H1 (cell line): ENCODE data around the gene GATC.

Source experiments
- POLR2A ChIP-seq, 2 experiments: IDR thresholded peaks; 1 replicate in 1 of 2; 2 replicates in 1 of 2; pipeline ENCODE4 v1.6.1; 2011; ENCODE audit warnings: low read depth in 2 of 2, low read length in 2 of 2, mild to moderate bottlenecking in 2 of 2; ENCODE audit errors: control extremely low read depth in 1 of 2
- RAD21 ChIP-seq, 2 experiments: IDR thresholded peaks in 1 of 2; conservative IDR thresholded peaks in 1 of 2; 2 replicates each; pipeline ENCODE4 v1.6.1; 2011; ENCODE audit warnings: low read depth in 2 of 2, low read length in 2 of 2, improper control_type of control experiment in 1 of 2, inconsistent platforms in 1 of 2, mild to moderate bottlenecking in 1 of 2, moderate library complexity in 1 of 2
- TF ChIP-seq, protein P1 (sequence below), 3 experiments: IDR thresholded peaks; 1 replicate in 2 of 3; 2 replicates in 1 of 3; pipeline versions ENCODE4 v1.5.1 to v1.6.1; 2011; ENCODE audit warnings: low read length in 3 of 3, mild to moderate bottlenecking in 3 of 3, inconsistent platforms in 2 of 3, low read depth in 1 of 3, moderate library complexity in 1 of 3; ENCODE audit not compliant: insufficient read depth in 1 of 3; ENCODE audit errors: control extremely low read depth in 1 of 3
- TF ChIP-seq, protein P2 (sequence below): fragments of 300-600 bp; sonication (generic); IDR thresholded peaks from 2 replicates; pipeline ENCODE4 v1.7.1; 2012; ENCODE audit warnings: low read length, moderate library complexity, mild to moderate bottlenecking, inconsistent platforms; ENCODE audit not compliant: insufficient replicate concordance

DNA sequence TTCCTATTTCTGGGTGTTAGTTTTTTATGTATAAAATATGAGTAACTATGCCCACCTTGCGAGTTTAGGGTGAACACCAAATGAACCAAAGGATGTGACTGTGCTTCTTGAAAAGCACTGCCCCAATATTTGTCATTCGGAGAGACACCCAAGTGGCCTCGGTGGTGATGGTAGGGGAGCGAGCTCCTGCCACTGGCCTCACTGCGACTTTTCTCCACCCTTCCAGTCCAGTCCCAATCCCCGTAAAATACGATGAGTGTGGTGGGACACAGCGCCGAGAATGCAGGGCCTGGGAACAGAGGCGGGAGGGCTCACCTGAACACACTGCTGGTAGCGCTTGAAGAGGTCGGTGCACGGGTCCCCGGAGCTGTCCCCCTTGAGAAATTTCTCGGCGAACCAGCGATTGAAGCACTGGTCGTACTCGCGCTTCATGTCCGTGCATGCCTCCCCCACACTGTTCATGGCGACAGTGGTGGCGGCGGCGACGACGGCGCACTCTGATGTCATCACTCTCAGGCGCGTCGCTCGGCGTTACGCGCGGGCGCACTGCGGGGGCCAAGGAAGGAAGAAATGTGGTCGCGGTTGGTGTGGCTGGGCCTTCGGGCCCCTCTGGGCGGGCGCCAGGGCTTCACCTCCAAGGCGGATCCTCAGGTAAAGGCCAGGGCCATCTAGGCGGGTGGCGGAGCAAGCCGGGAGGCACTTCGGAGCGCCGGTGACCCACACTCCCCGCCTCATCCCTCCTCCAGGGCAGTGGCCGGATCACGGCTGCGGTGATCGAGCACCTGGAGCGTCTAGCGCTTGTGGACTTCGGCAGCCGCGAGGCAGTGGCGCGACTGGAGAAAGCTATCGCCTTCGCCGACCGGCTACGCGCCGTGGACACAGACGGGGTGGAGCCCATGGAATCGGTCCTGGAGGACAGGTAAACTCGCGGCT is at the start of gene GATC, which contains the start of gene TRIAP1:
- TF ChIP-seq, protein P1, sequence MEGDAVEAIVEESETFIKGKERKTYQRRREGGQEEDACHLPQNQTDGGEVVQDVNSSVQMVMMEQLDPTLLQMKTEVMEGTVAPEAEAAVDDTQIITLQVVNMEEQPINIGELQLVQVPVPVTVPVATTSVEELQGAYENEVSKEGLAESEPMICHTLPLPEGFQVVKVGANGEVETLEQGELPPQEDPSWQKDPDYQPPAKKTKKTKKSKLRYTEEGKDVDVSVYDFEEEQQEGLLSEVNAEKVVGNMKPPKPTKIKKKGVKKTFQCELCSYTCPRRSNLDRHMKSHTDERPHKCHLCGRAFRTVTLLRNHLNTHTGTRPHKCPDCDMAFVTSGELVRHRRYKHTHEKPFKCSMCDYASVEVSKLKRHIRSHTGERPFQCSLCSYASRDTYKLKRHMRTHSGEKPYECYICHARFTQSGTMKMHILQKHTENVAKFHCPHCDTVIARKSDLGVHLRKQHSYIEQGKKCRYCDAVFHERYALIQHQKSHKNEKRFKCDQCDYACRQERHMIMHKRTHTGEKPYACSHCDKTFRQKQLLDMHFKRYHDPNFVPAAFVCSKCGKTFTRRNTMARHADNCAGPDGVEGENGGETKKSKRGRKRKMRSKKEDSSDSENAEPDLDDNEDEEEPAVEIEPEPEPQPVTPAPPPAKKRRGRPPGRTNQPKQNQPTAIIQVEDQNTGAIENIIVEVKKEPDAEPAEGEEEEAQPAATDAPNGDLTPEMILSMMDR (IDR thresholded peaks at IDR 0.05; ENCODE audit: control extremely low read depth in 1 of 3, insufficient read depth in 1 of 3, low read depth in 1 of 3, low read length in 3 of 3) = no peak
- TF ChIP-seq, protein P2, sequence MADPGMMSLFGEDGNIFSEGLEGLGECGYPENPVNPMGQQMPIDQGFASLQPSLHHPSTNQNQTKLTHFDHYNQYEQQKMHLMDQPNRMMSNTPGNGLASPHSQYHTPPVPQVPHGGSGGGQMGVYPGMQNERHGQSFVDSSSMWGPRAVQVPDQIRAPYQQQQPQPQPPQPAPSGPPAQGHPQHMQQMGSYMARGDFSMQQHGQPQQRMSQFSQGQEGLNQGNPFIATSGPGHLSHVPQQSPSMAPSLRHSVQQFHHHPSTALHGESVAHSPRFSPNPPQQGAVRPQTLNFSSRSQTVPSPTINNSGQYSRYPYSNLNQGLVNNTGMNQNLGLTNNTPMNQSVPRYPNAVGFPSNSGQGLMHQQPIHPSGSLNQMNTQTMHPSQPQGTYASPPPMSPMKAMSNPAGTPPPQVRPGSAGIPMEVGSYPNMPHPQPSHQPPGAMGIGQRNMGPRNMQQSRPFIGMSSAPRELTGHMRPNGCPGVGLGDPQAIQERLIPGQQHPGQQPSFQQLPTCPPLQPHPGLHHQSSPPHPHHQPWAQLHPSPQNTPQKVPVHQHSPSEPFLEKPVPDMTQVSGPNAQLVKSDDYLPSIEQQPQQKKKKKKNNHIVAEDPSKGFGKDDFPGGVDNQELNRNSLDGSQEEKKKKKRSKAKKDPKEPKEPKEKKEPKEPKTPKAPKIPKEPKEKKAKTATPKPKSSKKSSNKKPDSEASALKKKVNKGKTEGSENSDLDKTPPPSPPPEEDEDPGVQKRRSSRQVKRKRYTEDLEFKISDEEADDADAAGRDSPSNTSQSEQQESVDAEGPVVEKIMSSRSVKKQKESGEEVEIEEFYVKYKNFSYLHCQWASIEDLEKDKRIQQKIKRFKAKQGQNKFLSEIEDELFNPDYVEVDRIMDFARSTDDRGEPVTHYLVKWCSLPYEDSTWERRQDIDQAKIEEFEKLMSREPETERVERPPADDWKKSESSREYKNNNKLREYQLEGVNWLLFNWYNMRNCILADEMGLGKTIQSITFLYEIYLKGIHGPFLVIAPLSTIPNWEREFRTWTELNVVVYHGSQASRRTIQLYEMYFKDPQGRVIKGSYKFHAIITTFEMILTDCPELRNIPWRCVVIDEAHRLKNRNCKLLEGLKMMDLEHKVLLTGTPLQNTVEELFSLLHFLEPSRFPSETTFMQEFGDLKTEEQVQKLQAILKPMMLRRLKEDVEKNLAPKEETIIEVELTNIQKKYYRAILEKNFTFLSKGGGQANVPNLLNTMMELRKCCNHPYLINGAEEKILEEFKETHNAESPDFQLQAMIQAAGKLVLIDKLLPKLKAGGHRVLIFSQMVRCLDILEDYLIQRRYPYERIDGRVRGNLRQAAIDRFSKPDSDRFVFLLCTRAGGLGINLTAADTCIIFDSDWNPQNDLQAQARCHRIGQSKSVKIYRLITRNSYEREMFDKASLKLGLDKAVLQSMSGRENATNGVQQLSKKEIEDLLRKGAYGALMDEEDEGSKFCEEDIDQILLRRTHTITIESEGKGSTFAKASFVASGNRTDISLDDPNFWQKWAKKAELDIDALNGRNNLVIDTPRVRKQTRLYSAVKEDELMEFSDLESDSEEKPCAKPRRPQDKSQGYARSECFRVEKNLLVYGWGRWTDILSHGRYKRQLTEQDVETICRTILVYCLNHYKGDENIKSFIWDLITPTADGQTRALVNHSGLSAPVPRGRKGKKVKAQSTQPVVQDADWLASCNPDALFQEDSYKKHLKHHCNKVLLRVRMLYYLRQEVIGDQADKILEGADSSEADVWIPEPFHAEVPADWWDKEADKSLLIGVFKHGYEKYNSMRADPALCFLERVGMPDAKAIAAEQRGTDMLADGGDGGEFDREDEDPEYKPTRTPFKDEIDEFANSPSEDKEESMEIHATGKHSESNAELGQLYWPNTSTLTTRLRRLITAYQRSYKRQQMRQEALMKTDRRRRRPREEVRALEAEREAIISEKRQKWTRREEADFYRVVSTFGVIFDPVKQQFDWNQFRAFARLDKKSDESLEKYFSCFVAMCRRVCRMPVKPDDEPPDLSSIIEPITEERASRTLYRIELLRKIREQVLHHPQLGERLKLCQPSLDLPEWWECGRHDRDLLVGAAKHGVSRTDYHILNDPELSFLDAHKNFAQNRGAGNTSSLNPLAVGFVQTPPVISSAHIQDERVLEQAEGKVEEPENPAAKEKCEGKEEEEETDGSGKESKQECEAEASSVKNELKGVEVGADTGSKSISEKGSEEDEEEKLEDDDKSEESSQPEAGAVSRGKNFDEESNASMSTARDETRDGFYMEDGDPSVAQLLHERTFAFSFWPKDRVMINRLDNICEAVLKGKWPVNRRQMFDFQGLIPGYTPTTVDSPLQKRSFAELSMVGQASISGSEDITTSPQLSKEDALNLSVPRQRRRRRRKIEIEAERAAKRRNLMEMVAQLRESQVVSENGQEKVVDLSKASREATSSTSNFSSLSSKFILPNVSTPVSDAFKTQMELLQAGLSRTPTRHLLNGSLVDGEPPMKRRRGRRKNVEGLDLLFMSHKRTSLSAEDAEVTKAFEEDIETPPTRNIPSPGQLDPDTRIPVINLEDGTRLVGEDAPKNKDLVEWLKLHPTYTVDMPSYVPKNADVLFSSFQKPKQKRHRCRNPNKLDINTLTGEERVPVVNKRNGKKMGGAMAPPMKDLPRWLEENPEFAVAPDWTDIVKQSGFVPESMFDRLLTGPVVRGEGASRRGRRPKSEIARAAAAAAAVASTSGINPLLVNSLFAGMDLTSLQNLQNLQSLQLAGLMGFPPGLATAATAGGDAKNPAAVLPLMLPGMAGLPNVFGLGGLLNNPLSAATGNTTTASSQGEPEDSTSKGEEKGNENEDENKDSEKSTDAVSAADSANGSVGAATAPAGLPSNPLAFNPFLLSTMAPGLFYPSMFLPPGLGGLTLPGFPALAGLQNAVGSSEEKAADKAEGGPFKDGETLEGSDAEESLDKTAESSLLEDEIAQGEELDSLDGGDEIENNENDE = no peak
- TF ChIP-seq POLR2A (IDR thresholded peaks at IDR 0.05; ENCODE audit: control extremely low read depth in 1 of 2, low read depth in 2 of 2, low read length in 2 of 2) (peak; percentile 89 to 96), RAD21 (IDR thresholded peaks at IDR 0.05 in 1 of 2, conservative IDR thresholded peaks at IDR 0.05 in 1 of 2; ENCODE audit: low read depth in 2 of 2, low read length in 2 of 2) (no peak)
